Body of pancreas (tissue), 4 donors: Measurements from ENCODE around the gene CD300H.

ENCODE experiments used
- POLR2A ChIP-seq, 3 donors: fragments of 450-650 bp; IDR thresholded peaks; one replicate each; pipeline ENCODE4 v1.6.1; 2016; ENCODE audit warnings: antibody characterized with exemption in 3 of 3, mild to moderate bottlenecking in 2 of 3
- TF ChIP-seq, protein P1 (sequence below), 7 experiments: fragments of 450-650 bp in 4 of 7; fragments of 200-600 bp in 3 of 7; sonication (generic) in 3 of 7; IDR thresholded peaks; one replicate each; pipeline ENCODE4 v1.5.1; 2016 to 2019; ENCODE audit warnings: antibody characterized with exemption in 7 of 7

DNA sequence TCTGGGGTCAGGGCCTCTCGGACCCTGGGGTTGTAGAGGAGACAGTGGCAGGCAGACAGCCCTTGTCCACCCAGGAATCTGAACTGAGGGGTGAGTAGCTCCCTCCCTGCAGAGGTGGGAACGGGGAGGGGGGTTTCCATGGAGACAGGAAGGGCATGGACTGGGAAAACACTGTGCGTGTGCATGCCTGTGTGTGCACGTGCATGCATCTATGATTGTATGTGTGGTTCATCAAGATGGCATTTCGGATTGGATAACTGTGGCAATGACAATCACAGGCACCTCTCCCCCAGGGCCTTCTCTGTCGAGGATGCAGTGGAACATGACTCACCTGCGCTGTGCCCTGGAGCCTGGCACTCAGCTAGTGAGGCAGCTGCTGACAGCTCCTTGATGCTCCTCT, 15.3 kb downstream of the CD300H start:
- TF ChIP-seq, protein P1, sequence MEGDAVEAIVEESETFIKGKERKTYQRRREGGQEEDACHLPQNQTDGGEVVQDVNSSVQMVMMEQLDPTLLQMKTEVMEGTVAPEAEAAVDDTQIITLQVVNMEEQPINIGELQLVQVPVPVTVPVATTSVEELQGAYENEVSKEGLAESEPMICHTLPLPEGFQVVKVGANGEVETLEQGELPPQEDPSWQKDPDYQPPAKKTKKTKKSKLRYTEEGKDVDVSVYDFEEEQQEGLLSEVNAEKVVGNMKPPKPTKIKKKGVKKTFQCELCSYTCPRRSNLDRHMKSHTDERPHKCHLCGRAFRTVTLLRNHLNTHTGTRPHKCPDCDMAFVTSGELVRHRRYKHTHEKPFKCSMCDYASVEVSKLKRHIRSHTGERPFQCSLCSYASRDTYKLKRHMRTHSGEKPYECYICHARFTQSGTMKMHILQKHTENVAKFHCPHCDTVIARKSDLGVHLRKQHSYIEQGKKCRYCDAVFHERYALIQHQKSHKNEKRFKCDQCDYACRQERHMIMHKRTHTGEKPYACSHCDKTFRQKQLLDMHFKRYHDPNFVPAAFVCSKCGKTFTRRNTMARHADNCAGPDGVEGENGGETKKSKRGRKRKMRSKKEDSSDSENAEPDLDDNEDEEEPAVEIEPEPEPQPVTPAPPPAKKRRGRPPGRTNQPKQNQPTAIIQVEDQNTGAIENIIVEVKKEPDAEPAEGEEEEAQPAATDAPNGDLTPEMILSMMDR (IDR thresholded peaks at IDR 0.05): no peak
- no peak for TF ChIP-seq POLR2A (IDR thresholded peaks at IDR 0.05)
